ENCODE measurements around the gene TAP2.
"Not testable (repeated sequence)": the region's sequence is repeated elsewhere in the genome, so short reads cannot be mapped to it uniquely, and the experiment has no call there.

Gene TAP2

GRCh38 chr6:32838114-32838958 lies at the start of gene TAP2:
TAP2 (minus strand) TSS chr6:32838739; CDS start chr6:32838233, 506 bp downstream.
- peak; percentile 85 to 94 for DNase-seq

- DNase-seq: no peak
Observed at GRCh38 chr6:32887616-32888015, 49.1 kb upstream of the TAP2 start.

GRCh38 chr6:32886681-32887383 lies 48.3 kb upstream of the TAP2 start:
- no peak for DNase-seq

- DNase-seq: peak; percentile 53 to 85
Observed at GRCh38 chr6:32885698-32886286, 47.3 kb upstream of the TAP2 start.

- peak in 1 of 2 experiments; percentile 24 for DNase-seq
Observed at GRCh38 chr6:32883789-32884188, 45.2 kb upstream of the TAP2 start.

GRCh38 chr6:32882879-32883250 lies 44.3 kb upstream of the TAP2 start:
- DNase-seq: no peak

GRCh38 chr6:32880962-32881361 lies 42.4 kb upstream of the TAP2 start:
- DNase-seq: not testable (repeated sequence)

GRCh38 chr6:32879691-32880090 lies 41.2 kb upstream of the TAP2 start:
- DNase-seq: no peak

GRCh38 chr6:32876603-32877002 lies 38.1 kb upstream of the TAP2 start:
- no peak for DNase-seq

GRCh38 chr6:32873947-32874346 lies 35.4 kb upstream of the TAP2 start:
- not testable (repeated sequence) for DNase-seq

- peak; percentile 59 to 81 for DNase-seq
Observed at GRCh38 chr6:32868257-32868788, 29.8 kb upstream of the TAP2 start.

- DNase-seq: no peak
Observed at GRCh38 chr6:32867554-32868256, 29.2 kb upstream of the TAP2 start.

GRCh38 chr6:32867022-32867477 lies 28.5 kb upstream of the TAP2 start:
- no peak for DNase-seq

GRCh38 chr6:32865724-32866443 lies 27.3 kb upstream of the TAP2 start:
- DNase-seq: no peak

- DNase-seq: no peak
Observed at GRCh38 chr6:32862725-32863124, 24.2 kb upstream of the TAP2 start.

GRCh38 chr6:32860674-32861073 lies 22.1 kb upstream of the TAP2 start:
- no peak for DNase-seq

GRCh38 chr6:32858194-32858593 lies 19.7 kb upstream of the TAP2 start:
- no peak for DNase-seq

- DNase-seq: no peak
Observed at GRCh38 chr6:32857156-32857891, 18.8 kb upstream of the TAP2 start.

- DNase-seq: no peak
Observed at GRCh38 chr6:32855467-32856174, 17.1 kb upstream of the TAP2 start.

- DNase-seq: no peak
Observed at GRCh38 chr6:32854376-32855178, 16.0 kb upstream of the TAP2 start.
